ENCODE measurements around the gene P2RY12. TPM values are rescaled to one million over a fixed set of nuclear protein-coding genes. Genes with fewer than 3 reads are reported as not detected.
A peak's percentile ranks its signal among the peaks of the same experiment; 100 is the strongest.

P2RY12 gene
- total and polyA plus RNA-seq, 4 donors: 0.16 to 3.0 (median 1.2) TPM

- Histone ChIP-seq H3K27me3 (ENCODE audit: control insufficient read depth in 3 of 3, insufficient read depth in 3 of 3, low read length in 2 of 3) (no peaks in the 10 kb centered on the region), H3K9ac (ENCODE audit: insufficient read depth in 1 of 2, low read length in 2 of 2) (no peak overlapping the region), H3K4me3 (no peak overlapping the region), H3K9me3 (ENCODE audit: control insufficient read depth in 4 of 4, insufficient read depth in 3 of 4, low read length in 3 of 4) (no peaks in the 10 kb centered on the region), H3K36me3 (ENCODE audit: control insufficient read depth in 4 of 4, insufficient read depth in 4 of 4, low read length in 4 of 4) (no peaks in the 10 kb centered on the region), H3K27ac (ENCODE audit: low read depth in 1 of 2, low read length in 1 of 2) (no peak overlapping the region), H3K4me1 (ENCODE audit: control insufficient read depth in 5 of 5, insufficient read depth in 5 of 5, low read length in 5 of 5) (no peaks in the 10 kb centered on the region)
- ATAC-seq (ENCODE audit: insufficient read depth, low FRiP score) (no peak), DNase-seq (no peak)
- 42 to 71% methylated on average over 2 of the region's 2 CpGs for WGBS, 2 donors
- TF ChIP-seq CTCF (IDR thresholded peaks at IDR 0.05; ENCODE audit: control extremely low read depth, extremely low read depth): no peak
Observed at GRCh38 chr3:151297429-151297828, 87.1 kb downstream of the P2RY12 start.

DNA sequence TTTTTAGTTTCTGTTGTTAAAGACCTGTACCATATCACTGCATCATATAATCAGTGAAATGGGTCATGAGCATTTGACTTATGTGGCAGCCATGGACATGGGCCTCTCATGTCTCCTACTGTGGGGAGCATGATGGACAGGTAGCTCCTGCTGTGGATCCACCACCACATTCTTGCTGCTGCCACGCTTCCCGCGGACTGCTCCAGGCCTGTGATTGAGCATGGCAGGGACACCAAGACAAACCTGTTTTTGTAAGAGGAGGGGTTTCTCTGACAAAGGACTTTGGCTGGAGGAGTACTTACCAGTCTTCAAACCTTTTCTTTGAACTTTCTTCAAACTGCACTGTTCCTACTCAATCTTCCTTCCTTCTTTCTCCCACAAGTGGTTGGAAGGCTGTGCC, 88.3 kb downstream of the P2RY12 start:
- no peak for DNase-seq
- H3K4me3 ChIP-seq: no peak overlapping the region
- no peak overlapping the region for H3K27ac ChIP-seq (ENCODE audit: low read depth in 1 of 2, low read length in 1 of 2)
- no peaks in the 10 kb centered on the region for H3K4me1 ChIP-seq (ENCODE audit: control insufficient read depth in 5 of 5, insufficient read depth in 5 of 5, low read length in 5 of 5)
- H3K9me3 ChIP-seq (ENCODE audit: control insufficient read depth in 4 of 4, insufficient read depth in 3 of 4, low read length in 3 of 4): no peaks in the 10 kb centered on the region
- ATAC-seq (ENCODE audit: insufficient read depth, low FRiP score): no peak
- TF ChIP-seq CTCF (IDR thresholded peaks at IDR 0.05; ENCODE audit: control extremely low read depth, extremely low read depth): no peak
- H3K9ac ChIP-seq (ENCODE audit: insufficient read depth in 1 of 2, low read length in 2 of 2): no peak overlapping the region
- H3K27me3 ChIP-seq (ENCODE audit: control insufficient read depth in 3 of 3, insufficient read depth in 3 of 3, low read length in 2 of 3): no peaks in the 10 kb centered on the region
- 71 to 97% methylated on average over 3 of the region's 3 CpGs for WGBS, 2 donors
- H3K36me3 ChIP-seq (ENCODE audit: control insufficient read depth in 4 of 4, insufficient read depth in 4 of 4, low read length in 4 of 4): no peaks in the 10 kb centered on the region

- Histone ChIP-seq H3K36me3 (ENCODE audit: control insufficient read depth in 4 of 4, insufficient read depth in 4 of 4, low read length in 4 of 4) (no peaks in the 10 kb centered on the region), H3K27ac (ENCODE audit: low read depth in 1 of 2, low read length in 1 of 2) (no peak overlapping the region), H3K9me3 (ENCODE audit: control insufficient read depth in 4 of 4, insufficient read depth in 3 of 4, low read length in 3 of 4) (no peaks in the 10 kb centered on the region), H3K9ac (ENCODE audit: insufficient read depth in 1 of 2, low read length in 2 of 2) (no peak overlapping the region), H3K4me1 (ENCODE audit: control insufficient read depth in 5 of 5, insufficient read depth in 5 of 5, low read length in 5 of 5) (no peaks in the 10 kb centered on the region), H3K27me3 (ENCODE audit: control insufficient read depth in 3 of 3, insufficient read depth in 3 of 3, low read length in 2 of 3) (no peaks in the 10 kb centered on the region), H3K4me3 (no peak overlapping the region)
- ATAC-seq (ENCODE audit: insufficient read depth, low FRiP score) (no peak), DNase-seq (no peak)
- TF ChIP-seq CTCF (IDR thresholded peaks at IDR 0.05; ENCODE audit: control extremely low read depth, extremely low read depth): no peak
- WGBS, 2 donors: 85 to 90% methylated on average over 6 of the region's 6 CpGs
Observed at GRCh38 chr3:151293127-151293526, 91.4 kb downstream of the P2RY12 start.

- ATAC-seq (ENCODE audit: insufficient read depth, low FRiP score) (no peak), DNase-seq (peak in 1 of 3 donors; percentile 38)
- Histone ChIP-seq H3K4me1 (ENCODE audit: control insufficient read depth in 5 of 5, insufficient read depth in 5 of 5, low read length in 5 of 5) (no peaks in the 10 kb centered on the region), H3K27me3 (ENCODE audit: control insufficient read depth in 3 of 3, insufficient read depth in 3 of 3, low read length in 2 of 3) (no peaks in the 10 kb centered on the region), H3K9ac (ENCODE audit: insufficient read depth in 1 of 2, low read length in 2 of 2) (no peak overlapping the region), H3K9me3 (ENCODE audit: control insufficient read depth in 4 of 4, insufficient read depth in 3 of 4, low read length in 3 of 4) (no peaks in the 10 kb centered on the region), H3K27ac (ENCODE audit: low read depth in 1 of 2, low read length in 1 of 2) (no peak overlapping the region), H3K36me3 (ENCODE audit: control insufficient read depth in 4 of 4, insufficient read depth in 4 of 4, low read length in 4 of 4) (no peaks in the 10 kb centered on the region), H3K4me3 (no peak overlapping the region)
- 50 to 69% methylated on average over 3 of the region's 3 CpGs for WGBS, 2 donors
- TF ChIP-seq CTCF (IDR thresholded peaks at IDR 0.05; ENCODE audit: control extremely low read depth, extremely low read depth): no peak
Observed at GRCh38 chr3:151290673-151291072, 93.9 kb downstream of the P2RY12 start.

Data from lung (tissue), 12 donors.